Caco-2 (cell line): Measurements from ENCODE around the gene ADGRD1. TPM values are rescaled to one million over a fixed set of nuclear protein-coding genes. Genes with fewer than 3 reads are reported as not detected.

ENCODE experiments used
- BruUV-seq: library from RNA; stranded (reverse); fragments of 400-500 nt; replicated peaks from 2 replicates; lab custom pipeline; 2021; lab: Mats Ljungman, UMichigan
- CTCF ChIA-PET: fragments of 300-600 bp; sonication (Branson Sonifier 250); formaldehyde crosslinking; loops from one replicate; lab custom pipeline; 2022; ENCODE audit warnings: antibody characterized with exemption; lab: Charles Lee
- POLR2A ChIA-PET: fragments of 300-600 bp; sonication (Branson Sonifier 250); formaldehyde crosslinking; loops from one replicate; lab custom pipeline; 2022; ENCODE audit warnings: antibody characterized with exemption; lab: Charles Lee
- DNase-seq, 2 experiments: peaks; one replicate each; pipeline versions ENCODE4 v3.0.0 to v3.0.0-alpha.2; 2020 to 2022
- H3K27me3 ChIP-seq: replicated peaks from 2 replicates; pipeline ENCODE4 v1.6.0; 2011; ENCODE audit warnings: low read length; ENCODE audit not compliant: control insufficient read depth, insufficient read depth
- H3K36me3 ChIP-seq: 2 replicates; pipeline ENCODE4 v1.5.1; 2011; ENCODE audit warnings: low read length; ENCODE audit not compliant: control insufficient read depth, insufficient read depth
- H3K4me1 ChIP-seq: fragments of 250-450 bp; sonication (Bioruptor Pico); 2 replicates; pipeline ENCODE4 v1.5.1; 2020; ENCODE audit warnings: mild to moderate bottlenecking
- H3K4me3 ChIP-seq: 2 replicates; pipeline ENCODE4 v1.5.1; 2011; ENCODE audit warnings: low read depth, mild to moderate bottlenecking, control low read depth, low read length
- H3K9me3 ChIP-seq: fragments of 250-450 bp; sonication (Bioruptor Pico); 2 replicates; pipeline ENCODE4 v1.5.1; 2020; ENCODE audit warnings: mild to moderate bottlenecking, moderate library complexity
- H3K27ac Mint-ChIP-seq: one replicate; pipeline ENCODE4 v1.8.0; 2022; ENCODE audit warnings: mixed read lengths; ENCODE audit not compliant: unreplicated experiment
- H3K27me3 Mint-ChIP-seq: one replicate; pipeline ENCODE4 v1.8.0; 2022; ENCODE audit warnings: mixed read lengths; ENCODE audit not compliant: insufficient read depth, unreplicated experiment
- H3K36me3 Mint-ChIP-seq: one replicate; pipeline ENCODE4 v1.8.0; 2022; ENCODE audit warnings: mild to moderate bottlenecking, mixed read lengths; ENCODE audit not compliant: insufficient read depth, unreplicated experiment
- H3K4me1 Mint-ChIP-seq: one replicate; pipeline ENCODE4 v1.8.0; 2022; ENCODE audit warnings: low read depth, mixed read lengths; ENCODE audit not compliant: unreplicated experiment
- H3K4me3 Mint-ChIP-seq: one replicate; pipeline ENCODE4 v1.8.0; 2022; ENCODE audit warnings: mild to moderate bottlenecking, moderate library complexity, mixed read lengths; ENCODE audit not compliant: unreplicated experiment
- H3K9me3 Mint-ChIP-seq: one replicate; pipeline ENCODE4 v1.8.0; 2022; ENCODE audit warnings: mixed read lengths; ENCODE audit not compliant: unreplicated experiment
- CTCF ChIP-seq, 2 experiments: fragments of 200-600 bp in 1 of 2; IDR thresholded peaks; 1 replicate in 1 of 2; 2 replicates in 1 of 2; pipeline versions ENCODE4 v1.5.1 to v1.8.0; 2011 to 2022; ENCODE audit warnings: antibody characterized with exemption in 1 of 2, control low read depth in 1 of 2, inconsistent platforms in 1 of 2, low read depth in 1 of 2, low read length in 1 of 2, mild to moderate bottlenecking in 1 of 2, moderate library complexity in 1 of 2; ENCODE audit not compliant: insufficient read depth in 1 of 2, severe bottlenecking in 1 of 2, unreplicated experiment in 1 of 2
- intact Hi-C: fragments of 100-400 bp; cut with micrococcal nuclease; formaldehyde crosslinking; loops from one replicate; pipeline ENCODE4 v1.10.0; 2022; ENCODE audit not compliant: unreplicated experiment
- total RNA-seq: library from RNA; stranded (reverse); gene quantifications from 2 replicates; pipeline ENCODE4 v1.2.3, GENCODE V29; 2022

The ADGRD1 gene
- total RNA-seq, 1 experiment from 2014 or later: 3.6 TPM

GRCh38 chr12:131134523-131135310 lies 181.0 kb downstream of the ADGRD1 start:
- no peak overlapping the region for H3K4me3 ChIP-seq
- no peak for DNase-seq
- no peak overlapping the region for H3K4me3 Mint-ChIP-seq
- CTCF ChIA-PET: interaction anchor here (1.0 kb wide), 1 partner anchor 30 kb away, joined by 3 read pairs; no protein-coding TSS in a partner anchor
- no peaks in the 10 kb centered on the region for H3K9me3 Mint-ChIP-seq
- H3K36me3 Mint-ChIP-seq: no peaks in the 10 kb centered on the region
- no peaks in the 10 kb centered on the region for H3K4me1 Mint-ChIP-seq
- H3K27me3 ChIP-seq: no peaks in the 10 kb centered on the region
- H3K27me3 Mint-ChIP-seq: peaks cover 15% of the 10 kb centered on the region
- H3K4me1 ChIP-seq: no peaks in the 10 kb centered on the region
- H3K36me3 ChIP-seq: no peaks in the 10 kb centered on the region
- intact Hi-C loops: no loop called here
- H3K9me3 ChIP-seq: no peaks in the 10 kb centered on the region
- TF ChIP-seq CTCF (IDR thresholded peaks at IDR 0.05; ENCODE audit: insufficient read depth in 1 of 2, low read depth in 1 of 2, low read length in 1 of 2, severe bottlenecking in 1 of 2, unreplicated experiment in 1 of 2): no peak
- no peak overlapping the region for H3K27ac Mint-ChIP-seq
- POLR2A ChIA-PET: no interaction called here
- BruUV-seq: no TSS peak

- no TSS peak for BruUV-seq
- ChIA-PET CTCF (interaction anchor here (1.0 kb wide), 1 partner anchor 31 kb away, joined by 3 read pairs; no protein-coding TSS in a partner anchor), POLR2A (no interaction called here)
- Mint-ChIP-seq H3K36me3 (no peaks in the 10 kb centered on the region), H3K4me1 (no peaks in the 10 kb centered on the region), H3K27ac (no peak overlapping the region), H3K4me3 (no peak overlapping the region), H3K27me3 (peaks cover 15% of the 10 kb centered on the region), H3K9me3 (no peaks in the 10 kb centered on the region)
- no peak for DNase-seq
- H3K4me1 ChIP-seq: no peaks in the 10 kb centered on the region
- no peak overlapping the region for H3K4me3 ChIP-seq
- TF ChIP-seq CTCF (IDR thresholded peaks at IDR 0.05; ENCODE audit: insufficient read depth in 1 of 2, low read depth in 1 of 2, low read length in 1 of 2, severe bottlenecking in 1 of 2, unreplicated experiment in 1 of 2): no peak
- H3K36me3 ChIP-seq: no peaks in the 10 kb centered on the region
- H3K9me3 ChIP-seq: no peaks in the 10 kb centered on the region
- H3K27me3 ChIP-seq: no peaks in the 10 kb centered on the region
- intact Hi-C loops: no loop called here
Measured at GRCh38 chr12:131135311-131135785, 181.6 kb downstream of the ADGRD1 start.

GRCh38 chr12:131135786-131136538 lies 182.3 kb downstream of the ADGRD1 start:
- Histone ChIP-seq H3K27me3 (no peaks in the 10 kb centered on the region), H3K36me3 (no peaks in the 10 kb centered on the region), H3K4me1 (no peaks in the 10 kb centered on the region), H3K9me3 (no peaks in the 10 kb centered on the region), H3K4me3 (no peak overlapping the region)
- TF ChIP-seq CTCF (IDR thresholded peaks at IDR 0.05; ENCODE audit: insufficient read depth in 1 of 2, low read depth in 1 of 2, low read length in 1 of 2, severe bottlenecking in 1 of 2, unreplicated experiment in 1 of 2): no peak
- POLR2A ChIA-PET: no interaction called here
- no peak for DNase-seq
- H3K27me3 Mint-ChIP-seq: peaks cover 15% of the 10 kb centered on the region
- H3K27ac Mint-ChIP-seq: no peak overlapping the region
- H3K36me3 Mint-ChIP-seq: no peaks in the 10 kb centered on the region
- H3K9me3 Mint-ChIP-seq: no peaks in the 10 kb centered on the region
- no peaks in the 10 kb centered on the region for H3K4me1 Mint-ChIP-seq
- BruUV-seq: no TSS peak
- CTCF ChIA-PET: no interaction called here
- intact Hi-C loops: no loop called here
- H3K4me3 Mint-ChIP-seq: no peak overlapping the region
